ENCODE data around the gene FAM170B. TPM values are rescaled to one million over a fixed set of nuclear protein-coding genes. Genes with fewer than 3 reads are reported as not detected.

FAM170B gene
- total and polyA plus RNA-seq, 9 of the 15 experiments (the other 6 are each of a cell fraction or from before 2014, with no cell fraction given), result 0.11 to 0.21 TPM; not detected in 7

DNA sequence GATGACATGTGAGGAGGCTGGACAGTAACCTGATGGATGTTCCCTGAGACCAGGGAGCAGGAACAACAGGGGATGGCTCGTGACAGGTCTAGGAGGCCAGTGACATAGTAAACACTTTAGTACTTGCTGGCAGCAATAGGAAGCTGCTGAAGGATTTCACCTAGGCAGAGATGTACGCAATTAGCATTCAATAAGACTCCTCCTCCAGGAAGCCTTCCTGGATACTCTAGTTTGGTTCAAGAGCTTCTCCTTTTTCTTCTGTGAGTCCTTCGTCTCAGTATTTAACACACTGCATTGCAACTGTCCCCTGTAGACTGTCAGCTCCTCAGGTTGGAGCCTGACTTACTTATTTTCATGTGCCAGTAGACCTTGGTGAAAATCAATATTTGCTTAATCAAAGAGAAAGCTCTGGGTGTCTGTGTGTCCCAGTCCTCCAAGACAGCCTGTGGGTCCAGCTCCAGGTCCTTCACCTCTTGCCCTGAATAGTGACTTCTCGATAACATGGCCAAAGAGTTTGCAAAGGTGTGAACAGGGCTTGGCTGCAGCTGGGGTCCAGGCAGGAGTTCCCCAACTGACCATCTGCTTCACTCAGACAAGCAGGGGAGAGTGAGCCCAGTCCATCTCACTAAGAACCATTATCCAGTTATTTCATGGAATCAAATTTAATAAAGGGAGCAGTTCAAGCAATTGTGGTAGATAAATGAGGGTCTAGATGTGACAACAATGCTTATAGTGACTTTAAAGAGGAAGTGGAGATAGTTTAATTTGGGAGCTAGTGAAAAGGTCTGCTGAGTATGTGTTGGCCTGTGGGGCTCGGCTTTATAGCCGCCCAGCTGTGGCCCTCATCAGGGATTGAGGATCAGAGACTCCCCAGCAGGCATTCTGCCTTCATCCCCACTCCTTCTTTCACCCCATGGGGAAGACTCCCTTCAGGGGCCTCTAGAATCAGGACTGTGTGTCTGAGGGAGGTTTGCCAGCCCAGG, 45.0 kb upstream of the FAM170B start (continued):
- TF ChIP-seq, protein P1, sequence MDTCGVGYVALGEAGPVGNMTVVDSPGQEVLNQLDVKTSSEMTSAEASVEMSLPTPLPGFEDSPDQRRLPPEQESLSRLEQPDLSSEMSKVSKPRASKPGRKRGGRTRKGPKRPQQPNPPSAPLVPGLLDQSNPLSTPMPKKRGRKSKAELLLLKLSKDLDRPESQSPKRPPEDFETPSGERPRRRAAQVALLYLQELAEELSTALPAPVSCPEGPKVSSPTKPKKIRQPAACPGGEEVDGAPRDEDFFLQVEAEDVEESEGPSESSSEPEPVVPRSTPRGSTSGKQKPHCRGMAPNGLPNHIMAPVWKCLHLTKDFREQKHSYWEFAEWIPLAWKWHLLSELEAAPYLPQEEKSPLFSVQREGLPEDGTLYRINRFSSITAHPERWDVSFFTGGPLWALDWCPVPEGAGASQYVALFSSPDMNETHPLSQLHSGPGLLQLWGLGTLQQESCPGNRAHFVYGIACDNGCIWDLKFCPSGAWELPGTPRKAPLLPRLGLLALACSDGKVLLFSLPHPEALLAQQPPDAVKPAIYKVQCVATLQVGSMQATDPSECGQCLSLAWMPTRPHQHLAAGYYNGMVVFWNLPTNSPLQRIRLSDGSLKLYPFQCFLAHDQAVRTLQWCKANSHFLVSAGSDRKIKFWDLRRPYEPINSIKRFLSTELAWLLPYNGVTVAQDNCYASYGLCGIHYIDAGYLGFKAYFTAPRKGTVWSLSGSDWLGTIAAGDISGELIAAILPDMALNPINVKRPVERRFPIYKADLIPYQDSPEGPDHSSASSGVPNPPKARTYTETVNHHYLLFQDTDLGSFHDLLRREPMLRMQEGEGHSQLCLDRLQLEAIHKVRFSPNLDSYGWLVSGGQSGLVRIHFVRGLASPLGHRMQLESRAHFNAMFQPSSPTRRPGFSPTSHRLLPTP (IDR thresholded peaks at IDR 0.05; ENCODE audit: borderline replicate concordance, extremely low read depth, insufficient read length), result peak; percentile 54
- TF ChIP-seq PRMT5 (CRISPR knock-in tag; IDR thresholded peaks at IDR 0.05) (no peak), ZNF23 (CRISPR knock-in tag; IDR thresholded peaks at IDR 0.05) (no peak), ZNF174 (CRISPR knock-in tag; IDR thresholded peaks at IDR 0.05) (no peak), ZNF175 (CRISPR knock-in tag; IDR thresholded peaks at IDR 0.05; ENCODE audit: low read depth) (no peak), POLR2G (IDR thresholded peaks at IDR 0.05; ENCODE audit: low read depth, low read length) (no peak), ZNF57 (CRISPR knock-in tag; IDR thresholded peaks at IDR 0.05) (0 out of 2 replicates have a peak, but pooled peaks have one; percentile 30), RBM34 (IDR thresholded peaks at IDR 0.05; ENCODE audit: borderline replicate concordance, insufficient read depth, low read length) (no peak), ZNF507 (tag; conservative IDR thresholded peaks at IDR 0.05) (no peak), ZNF232 (CRISPR knock-in tag; IDR thresholded peaks at IDR 0.05) (no peak), DMBX1 (CRISPR knock-in tag; IDR thresholded peaks at IDR 0.05; ENCODE audit: borderline replicate concordance) (no peak), HDAC2 (IDR thresholded peaks at IDR 0.05) (peak; percentile 68)
- TF ChIP-seq, protein P2, sequence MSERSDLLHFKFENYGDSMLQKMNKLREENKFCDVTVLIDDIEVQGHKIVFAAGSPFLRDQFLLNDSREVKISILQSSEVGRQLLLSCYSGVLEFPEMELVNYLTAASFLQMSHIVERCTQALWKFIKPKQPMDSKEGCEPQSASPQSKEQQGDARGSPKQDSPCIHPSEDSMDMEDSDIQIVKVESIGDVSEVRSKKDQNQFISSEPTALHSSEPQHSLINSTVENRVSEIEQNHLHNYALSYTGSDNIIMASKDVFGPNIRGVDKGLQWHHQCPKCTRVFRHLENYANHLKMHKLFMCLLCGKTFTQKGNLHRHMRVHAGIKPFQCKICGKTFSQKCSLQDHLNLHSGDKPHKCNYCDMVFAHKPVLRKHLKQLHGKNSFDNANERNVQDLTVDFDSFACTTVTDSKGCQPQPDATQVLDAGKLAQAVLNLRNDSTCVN (CRISPR knock-in tag; IDR thresholded peaks at IDR 0.05), result no peak
- TF ChIP-seq, protein P3, sequence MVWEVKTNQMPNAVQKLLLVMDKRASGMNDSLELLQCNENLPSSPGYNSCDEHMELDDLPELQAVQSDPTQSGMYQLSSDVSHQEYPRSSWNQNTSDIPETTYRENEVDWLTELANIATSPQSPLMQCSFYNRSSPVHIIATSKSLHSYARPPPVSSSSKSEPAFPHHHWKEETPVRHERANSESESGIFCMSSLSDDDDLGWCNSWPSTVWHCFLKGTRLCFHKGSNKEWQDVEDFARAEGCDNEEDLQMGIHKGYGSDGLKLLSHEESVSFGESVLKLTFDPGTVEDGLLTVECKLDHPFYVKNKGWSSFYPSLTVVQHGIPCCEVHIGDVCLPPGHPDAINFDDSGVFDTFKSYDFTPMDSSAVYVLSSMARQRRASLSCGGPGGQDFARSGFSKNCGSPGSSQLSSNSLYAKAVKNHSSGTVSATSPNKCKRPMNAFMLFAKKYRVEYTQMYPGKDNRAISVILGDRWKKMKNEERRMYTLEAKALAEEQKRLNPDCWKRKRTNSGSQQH (CRISPR knock-in tag; IDR thresholded peaks at IDR 0.05), result no peak
- TF ChIP-seq, protein P4, sequence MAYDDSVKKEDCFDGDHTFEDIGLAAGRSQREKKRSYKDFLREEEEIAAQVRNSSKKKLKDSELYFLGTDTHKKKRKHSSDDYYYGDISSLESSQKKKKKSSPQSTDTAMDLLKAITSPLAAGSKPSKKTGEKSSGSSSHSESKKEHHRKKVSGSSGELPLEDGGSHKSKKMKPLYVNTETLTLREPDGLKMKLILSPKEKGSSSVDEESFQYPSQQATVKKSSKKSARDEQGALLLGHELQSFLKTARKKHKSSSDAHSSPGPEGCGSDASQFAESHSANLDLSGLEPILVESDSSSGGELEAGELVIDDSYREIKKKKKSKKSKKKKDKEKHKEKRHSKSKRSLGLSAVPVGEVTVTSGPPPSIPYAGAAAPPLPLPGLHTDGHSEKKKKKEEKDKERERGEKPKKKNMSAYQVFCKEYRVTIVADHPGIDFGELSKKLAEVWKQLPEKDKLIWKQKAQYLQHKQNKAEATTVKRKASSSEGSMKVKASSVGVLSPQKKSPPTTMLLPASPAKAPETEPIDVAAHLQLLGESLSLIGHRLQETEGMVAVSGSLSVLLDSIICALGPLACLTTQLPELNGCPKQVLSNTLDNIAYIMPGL (CRISPR knock-in tag; IDR thresholded peaks at IDR 0.05), result no peak
- TF ChIP-seq, protein P5, sequence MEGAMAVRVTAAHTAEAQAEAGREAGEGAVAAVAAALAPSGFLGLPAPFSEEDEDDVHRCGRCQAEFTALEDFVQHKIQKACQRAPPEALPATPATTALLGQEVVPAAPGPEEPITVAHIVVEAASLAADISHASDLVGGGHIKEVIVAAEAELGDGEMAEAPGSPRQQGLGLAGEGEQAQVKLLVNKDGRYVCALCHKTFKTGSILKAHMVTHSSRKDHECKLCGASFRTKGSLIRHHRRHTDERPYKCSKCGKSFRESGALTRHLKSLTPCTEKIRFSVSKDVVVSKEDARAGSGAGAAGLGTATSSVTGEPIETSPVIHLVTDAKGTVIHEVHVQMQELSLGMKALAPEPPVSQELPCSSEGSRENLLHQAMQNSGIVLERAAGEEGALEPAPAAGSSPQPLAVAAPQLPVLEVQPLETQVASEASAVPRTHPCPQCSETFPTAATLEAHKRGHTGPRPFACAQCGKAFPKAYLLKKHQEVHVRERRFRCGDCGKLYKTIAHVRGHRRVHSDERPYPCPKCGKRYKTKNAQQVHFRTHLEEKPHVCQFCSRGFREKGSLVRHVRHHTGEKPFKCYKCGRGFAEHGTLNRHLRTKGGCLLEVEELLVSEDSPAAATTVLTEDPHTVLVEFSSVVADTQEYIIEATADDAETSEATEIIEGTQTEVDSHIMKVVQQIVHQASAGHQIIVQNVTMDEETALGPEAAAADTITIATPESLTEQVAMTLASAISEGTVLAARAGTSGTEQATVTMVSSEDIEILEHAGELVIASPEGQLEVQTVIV (CRISPR knock-in tag; IDR thresholded peaks at IDR 0.05; ENCODE audit: borderline replicate concordance), result no peak

Data from K562 (cell line).